Vagina (tissue), 2 donors: ENCODE data around the gene E2F7. TPM values are rescaled to one million over a fixed set of nuclear protein-coding genes. Genes with fewer than 3 reads are reported as not detected.
"Not testable (repeated sequence)": the region's sequence is repeated elsewhere in the genome, so short reads cannot be mapped to it uniquely, and the experiment has no call there.

ENCODE experiments used
- DNase-seq, 2 donors: peaks; one replicate each; pipeline ENCODE4 v3.0.0-alpha.2; 2017; ENCODE audit errors: extremely low spot score in 2 of 2
- H3K27ac ChIP-seq: fragments of 200-600 bp; sonication (generic); one replicate; pipeline ENCODE4 v1.5.1; 2019
- H3K27me3 ChIP-seq: fragments of 200-600 bp; sonication (generic); one replicate; pipeline ENCODE4 v1.5.1; 2019
- H3K36me3 ChIP-seq, 2 donors: fragments of 200-600 bp; sonication (generic); one replicate each; pipeline ENCODE4 v1.5.1; 2017 to 2019
- H3K4me1 ChIP-seq: fragments of 200-600 bp; sonication (generic); one replicate; pipeline ENCODE4 v1.5.1; 2019
- H3K4me3 ChIP-seq, 2 donors: fragments of 200-600 bp; sonication (generic); 1 replicate in 1 of 2; 2 replicates in 1 of 2; pipeline ENCODE4 v1.5.1; 2016 to 2019
- H3K9me3 ChIP-seq: fragments of 200-600 bp; sonication (generic); one replicate; pipeline ENCODE4 v1.5.1; 2019
- POLR2A ChIP-seq, 2 donors: fragments of 450-650 bp; IDR thresholded peaks; one replicate each; pipeline ENCODE4 v1.6.1; 2017; ENCODE audit warnings: antibody characterized with exemption in 2 of 2, mild to moderate bottlenecking in 2 of 2, moderate library complexity in 2 of 2
- POLR2AphosphoS5 ChIP-seq, 2 donors: sonication (generic); formaldehyde crosslinking; IDR thresholded peaks; one replicate each; pipeline ENCODE4 v1.9.0; 2017; ENCODE audit warnings: antibody characterized with exemption in 2 of 2, mild to moderate bottlenecking in 2 of 2, low read depth in 1 of 2; ENCODE audit not compliant: insufficient read depth in 1 of 2
- intact Hi-C: fragments of 100-400 bp; cut with DNase I; formaldehyde crosslinking; loops from one replicate; pipeline ENCODE4 v1.15.1; 2023
- total RNA-seq: library from RNA; depleted of rRNA; stranded (reverse); fragments of >200 nt; gene quantifications from one replicate; pipeline ENCODE4 v1.2.3, GENCODE V29; 2016
- TF ChIP-seq, protein P1 (sequence below), 3 experiments: fragments of 450-650 bp in 2 of 3; fragments of 200-600 bp in 1 of 3; sonication (generic) in 1 of 3; IDR thresholded peaks; one replicate each; pipeline ENCODE4 v1.5.1; 2017 to 2019; ENCODE audit warnings: antibody characterized with exemption in 3 of 3, mild to moderate bottlenecking in 2 of 3, moderate library complexity in 2 of 3

Gene E2F7
- total RNA-seq, 1 donor from 2014 or later, result 2.2 TPM

GRCh38 chr12:77104286-77104685, 38.9 kb upstream of the E2F7 start:
- Histone ChIP-seq H3K4me1 (no peaks in the 10 kb centered on the region), H3K9me3 (no peaks in the 10 kb centered on the region), H3K27ac (no peak overlapping the region), H3K36me3 (no peaks in the 10 kb centered on the region), H3K4me3 (no peak overlapping the region), H3K27me3 (no peaks in the 10 kb centered on the region)
- DNase-seq, result no peak
- TF ChIP-seq, protein P1, sequence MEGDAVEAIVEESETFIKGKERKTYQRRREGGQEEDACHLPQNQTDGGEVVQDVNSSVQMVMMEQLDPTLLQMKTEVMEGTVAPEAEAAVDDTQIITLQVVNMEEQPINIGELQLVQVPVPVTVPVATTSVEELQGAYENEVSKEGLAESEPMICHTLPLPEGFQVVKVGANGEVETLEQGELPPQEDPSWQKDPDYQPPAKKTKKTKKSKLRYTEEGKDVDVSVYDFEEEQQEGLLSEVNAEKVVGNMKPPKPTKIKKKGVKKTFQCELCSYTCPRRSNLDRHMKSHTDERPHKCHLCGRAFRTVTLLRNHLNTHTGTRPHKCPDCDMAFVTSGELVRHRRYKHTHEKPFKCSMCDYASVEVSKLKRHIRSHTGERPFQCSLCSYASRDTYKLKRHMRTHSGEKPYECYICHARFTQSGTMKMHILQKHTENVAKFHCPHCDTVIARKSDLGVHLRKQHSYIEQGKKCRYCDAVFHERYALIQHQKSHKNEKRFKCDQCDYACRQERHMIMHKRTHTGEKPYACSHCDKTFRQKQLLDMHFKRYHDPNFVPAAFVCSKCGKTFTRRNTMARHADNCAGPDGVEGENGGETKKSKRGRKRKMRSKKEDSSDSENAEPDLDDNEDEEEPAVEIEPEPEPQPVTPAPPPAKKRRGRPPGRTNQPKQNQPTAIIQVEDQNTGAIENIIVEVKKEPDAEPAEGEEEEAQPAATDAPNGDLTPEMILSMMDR (IDR thresholded peaks at IDR 0.05), result no peak
- TF ChIP-seq POLR2A (IDR thresholded peaks at IDR 0.05), result no peak
- TF ChIP-seq POLR2AphosphoS5 (IDR thresholded peaks at IDR 0.05; ENCODE audit: insufficient read depth in 1 of 2, low read depth in 1 of 2), result no peak
- intact Hi-C loops, result no loop called here

GRCh38 chr12:77102691-77103090, 37.3 kb upstream of the E2F7 start:
- Histone ChIP-seq H3K4me1 (no peaks in the 10 kb centered on the region), H3K27ac (no peak overlapping the region), H3K4me3 (no peak overlapping the region), H3K36me3 (no peaks in the 10 kb centered on the region), H3K27me3 (no peaks in the 10 kb centered on the region), H3K9me3 (no peaks in the 10 kb centered on the region)
- DNase-seq, result no peak
- TF ChIP-seq, protein P1 (IDR thresholded peaks at IDR 0.05), result no peak
- no peak for TF ChIP-seq POLR2AphosphoS5 (IDR thresholded peaks at IDR 0.05; ENCODE audit: insufficient read depth in 1 of 2, low read depth in 1 of 2)
- no peak for TF ChIP-seq POLR2A (IDR thresholded peaks at IDR 0.05)
- intact Hi-C loops, result no loop called here

DNA sequence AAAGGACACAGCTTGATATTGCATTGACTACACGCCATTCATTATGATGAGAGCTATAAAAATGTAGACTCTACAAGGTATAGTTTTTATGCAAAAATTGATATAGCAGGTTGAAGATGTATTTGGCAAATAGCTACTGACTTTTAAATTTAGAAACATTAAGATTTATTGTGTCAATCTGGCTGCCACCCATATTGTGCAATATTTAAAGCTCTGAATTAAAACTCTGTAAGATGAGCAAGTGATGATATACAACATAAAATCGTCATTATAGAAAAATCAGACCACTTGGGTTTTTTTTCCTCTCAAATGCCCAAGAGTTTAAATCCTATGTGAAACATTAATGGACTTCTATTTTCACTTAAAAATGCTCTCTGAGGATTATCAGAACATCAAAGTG, 36.8 kb upstream of the E2F7 start:
- no peak for TF ChIP-seq POLR2A (IDR thresholded peaks at IDR 0.05)
- H3K36me3 ChIP-seq, result no peaks in the 10 kb centered on the region
- no peak overlapping the region for H3K27ac ChIP-seq
- H3K27me3 ChIP-seq, result no peaks in the 10 kb centered on the region
- DNase-seq, result no peak
- intact Hi-C loops, result no loop called here
- no peak overlapping the region for H3K4me3 ChIP-seq
- no peaks in the 10 kb centered on the region for H3K9me3 ChIP-seq
- H3K4me1 ChIP-seq, result no peaks in the 10 kb centered on the region

- H3K4me3 ChIP-seq, result no peak overlapping the region
- TF ChIP-seq, protein P1 (IDR thresholded peaks at IDR 0.05), result no peak
- TF ChIP-seq POLR2AphosphoS5 (IDR thresholded peaks at IDR 0.05; ENCODE audit: insufficient read depth in 1 of 2, low read depth in 1 of 2), result no peak
- no peaks in the 10 kb centered on the region for H3K9me3 ChIP-seq
- H3K4me1 ChIP-seq, result no peaks in the 10 kb centered on the region
- DNase-seq, result no peak
- no peaks in the 10 kb centered on the region for H3K36me3 ChIP-seq
- no peaks in the 10 kb centered on the region for H3K27me3 ChIP-seq
- intact Hi-C loops, result no loop called here
- no peak overlapping the region for H3K27ac ChIP-seq
These were observed 34.4 kb upstream of the E2F7 start for GRCh38 chr12:77099799-77100198.

DNA sequence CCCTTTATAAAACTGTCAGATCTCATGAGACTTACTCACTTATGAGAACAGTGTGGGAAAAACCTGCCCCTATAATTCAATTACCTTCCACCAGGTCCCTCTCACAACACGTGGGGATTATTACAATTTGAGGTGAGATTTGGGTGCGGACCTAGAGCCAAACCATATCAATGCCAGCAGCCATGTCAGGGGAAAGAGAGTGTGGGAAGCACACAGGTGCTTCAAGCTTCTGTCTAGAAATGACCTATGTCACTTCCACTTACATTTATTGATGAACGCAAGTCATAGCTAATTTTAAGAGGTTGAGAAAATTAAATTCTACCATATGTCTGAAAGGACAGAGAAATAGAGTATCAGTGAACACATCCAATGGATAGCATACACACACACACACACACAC, 32.5 kb upstream of the E2F7 start:
- TF ChIP-seq, protein P1 (IDR thresholded peaks at IDR 0.05), result no peak
- no peak for TF ChIP-seq POLR2AphosphoS5 (IDR thresholded peaks at IDR 0.05; ENCODE audit: insufficient read depth in 1 of 2, low read depth in 1 of 2)
- TF ChIP-seq POLR2A (IDR thresholded peaks at IDR 0.05), result no peak
- intact Hi-C loops, result no loop called here
- H3K9me3 ChIP-seq, result no peaks in the 10 kb centered on the region
- no peaks in the 10 kb centered on the region for H3K36me3 ChIP-seq
- no peak overlapping the region for H3K27ac ChIP-seq
- no peak for DNase-seq
- no peaks in the 10 kb centered on the region for H3K4me1 ChIP-seq
- H3K4me3 ChIP-seq, result no peak overlapping the region
- no peaks in the 10 kb centered on the region for H3K27me3 ChIP-seq

GRCh38 chr12:77092227-77092626, 26.9 kb upstream of the E2F7 start:
- H3K9me3 ChIP-seq, DNase-seq, H3K36me3 ChIP-seq, H3K27me3 ChIP-seq, H3K27ac ChIP-seq, intact Hi-C loops, H3K4me1 ChIP-seq, H3K4me3 ChIP-seq: not testable (repeated sequence)
